Ascending aorta (tissue), 2 donors: ENCODE data around the gene GPR107. TPM values are rescaled to one million over a fixed set of nuclear protein-coding genes. Genes with fewer than 3 reads are reported as not detected.

Source experiments
- DNase-seq, 2 donors: peaks; one replicate each; pipeline ENCODE4 v3.0.0-alpha.2; 2019; ENCODE audit warnings: low spot score in 2 of 2
- H3K27ac ChIP-seq, 2 donors: fragments of 200-600 bp; sonication (generic); one replicate each; pipeline ENCODE4 v1.5.1; 2016 to 2017; ENCODE audit warnings: mild to moderate bottlenecking in 1 of 2
- H3K27me3 ChIP-seq: fragments of 200-600 bp; sonication (generic); one replicate; pipeline ENCODE4 v1.5.1; 2017
- H3K36me3 ChIP-seq, 2 donors: fragments of 200-600 bp; sonication (generic); one replicate each; pipeline ENCODE4 v1.5.1; 2016
- H3K4me1 ChIP-seq, 2 donors: fragments of 200-600 bp; sonication (generic); one replicate each; pipeline ENCODE4 v1.5.1; 2016 to 2017; ENCODE audit warnings: mild to moderate bottlenecking in 1 of 2
- H3K4me3 ChIP-seq, 2 donors: fragments of 200-600 bp; sonication (generic); one replicate each; pipeline ENCODE4 v1.5.1; 2016 to 2017; ENCODE audit warnings: mild to moderate bottlenecking in 1 of 2
- H3K9me3 ChIP-seq, 2 donors: fragments of 200-600 bp; sonication (generic); one replicate each; pipeline ENCODE4 v1.5.1; 2016
- CTCF ChIP-seq, 3 experiments: fragments of 200-600 bp in 2 of 3; fragments of 450-650 bp in 1 of 3; sonication (generic) in 2 of 3; IDR thresholded peaks; one replicate each; pipeline ENCODE4 v1.5.1; 2016 to 2019; ENCODE audit warnings: antibody characterized with exemption in 3 of 3, mild to moderate bottlenecking in 1 of 3, moderate library complexity in 1 of 3
- intact Hi-C: fragments of 100-400 bp; cut with DNase I; formaldehyde crosslinking; loops from one replicate; pipeline ENCODE4 v1.15.1; 2023
- total RNA-seq: library from RNA; depleted of rRNA; stranded (reverse); fragments of >200 nt; gene quantifications from one replicate; pipeline ENCODE4 v1.1.0, GENCODE V29; 2016

The GPR107 gene
- total RNA-seq, 1 donor from 2014 or later = 37.4 TPM

GRCh38 chr9:130143279-130143893 is 89.7 kb downstream of the GPR107 start:
- H3K4me1 ChIP-seq = peaks cover 0 to 21% of the 10 kb centered on the region in 2 donors

GRCh38 chr9:130143958-130144366 is 90.3 kb downstream of the GPR107 start:
- intact Hi-C loops = no loop called here
- no peaks in the 10 kb centered on the region for H3K36me3 ChIP-seq
- H3K4me3 ChIP-seq = peak overlapping the region in 1 of 2 donors; percentile 32
- H3K27me3 ChIP-seq = no peaks in the 10 kb centered on the region
- H3K4me1 ChIP-seq = peaks cover 0 to 19% of the 10 kb centered on the region in 2 donors
- no peak for TF ChIP-seq CTCF (IDR thresholded peaks at IDR 0.05)
- no peaks in the 10 kb centered on the region for H3K9me3 ChIP-seq
- H3K27ac ChIP-seq = peak overlapping the region in 1 of 2 donors; percentile 40
- DNase-seq = peak in 1 of 2 donors; percentile 72

More at GRCh38 chr9:130143279-130143893, 89.7 kb downstream of the GPR107 start:
- intact Hi-C loops = no loop called here
- Histone ChIP-seq H3K27ac (peak overlapping the region in 1 of 2 donors; percentile 40), H3K9me3 (no peaks in the 10 kb centered on the region), H3K36me3 (no peaks in the 10 kb centered on the region), H3K4me3 (peak overlapping the region in 1 of 2 donors; percentile 32), H3K27me3 (no peaks in the 10 kb centered on the region)
- no peak for DNase-seq
- no peak for TF ChIP-seq CTCF (IDR thresholded peaks at IDR 0.05)

GRCh38 chr9:130144703-130145102 is 91.0 kb downstream of the GPR107 start:
- peak overlapping the region in 1 of 2 donors; percentile 32 for H3K4me3 ChIP-seq
- TF ChIP-seq CTCF (IDR thresholded peaks at IDR 0.05) = no peak
- H3K27me3 ChIP-seq = no peaks in the 10 kb centered on the region
- H3K9me3 ChIP-seq = no peaks in the 10 kb centered on the region
- intact Hi-C loops = no loop called here
- H3K4me1 ChIP-seq = peaks cover 0 to 14% of the 10 kb centered on the region in 2 donors
- no peaks in the 10 kb centered on the region for H3K36me3 ChIP-seq
- no peak overlapping the region for H3K27ac ChIP-seq
- no peak for DNase-seq

- H3K4me3 ChIP-seq = no peak overlapping the region
- no peaks in the 10 kb centered on the region for H3K36me3 ChIP-seq
- peaks cover 0 to 14% of the 10 kb centered on the region in 2 donors for H3K4me1 ChIP-seq
- no peaks in the 10 kb centered on the region for H3K9me3 ChIP-seq
- TF ChIP-seq CTCF (IDR thresholded peaks at IDR 0.05) = no peak
- no peak for DNase-seq
- intact Hi-C loops = no loop called here
- H3K27ac ChIP-seq = no peak overlapping the region
- H3K27me3 ChIP-seq = no peaks in the 10 kb centered on the region
Observed at GRCh38 chr9:130145658-130146057, 92.0 kb downstream of the GPR107 start.

- no peak for TF ChIP-seq CTCF (IDR thresholded peaks at IDR 0.05)
- DNase-seq = no peak
Observed at GRCh38 chr9:130147198-130147597, 93.5 kb downstream of the GPR107 start.

More at GRCh38 chr9:130147198-130147597, 93.5 kb downstream of the GPR107 start:
- Histone ChIP-seq H3K27me3 (no peaks in the 10 kb centered on the region), H3K27ac (no peak overlapping the region), H3K9me3 (no peaks in the 10 kb centered on the region), H3K4me1 (peaks cover 0 to 14% of the 10 kb centered on the region in 2 donors), H3K36me3 (no peaks in the 10 kb centered on the region), H3K4me3 (no peak overlapping the region)
- intact Hi-C loops = no loop called here
